Prostate gland (tissue), 2 donors: ENCODE results near the gene CPLANE2.

Experiments used
- CTCF ChIP-seq, 4 experiments: fragments of 200-600 bp in 2 of 4; fragments of 450-650 bp in 2 of 4; sonication (generic) in 2 of 4; IDR thresholded peaks; 1 replicate in 3 of 4; 2 replicates in 1 of 4; pipeline ENCODE4 v1.5.1; 2016 to 2019; ENCODE audit warnings: antibody characterized with exemption in 4 of 4, mild to moderate bottlenecking in 2 of 4, moderate library complexity in 2 of 4
- POLR2A ChIP-seq: fragments of 450-650 bp; IDR thresholded peaks from one replicate; pipeline ENCODE4 v1.6.1; 2016; ENCODE audit warnings: antibody characterized with exemption, mild to moderate bottlenecking
- POLR2AphosphoS5 ChIP-seq: sonication (generic); formaldehyde crosslinking; IDR thresholded peaks from one replicate; pipeline ENCODE4 v1.6.1; 2017; ENCODE audit warnings: antibody characterized with exemption

GRCh38 chr1:16258591-16259135 is 21.7 kb upstream of the CPLANE2 start:
- no peak for TF ChIP-seq CTCF (IDR thresholded peaks at IDR 0.05)
- no peak for TF ChIP-seq POLR2AphosphoS5
- no peak for TF ChIP-seq POLR2A
